22Rv1 (cell line): ENCODE results near the gene ADGRB3.

Experiments
- CTCF ChIP-seq: fragments of 450-650 bp; IDR thresholded peaks from 2 replicates; pipeline ENCODE4 v1.5.1; 2017; ENCODE audit warnings: mild to moderate bottlenecking
- ZFX ChIP-seq: fragments of 450-650 bp; IDR thresholded peaks from 2 replicates; pipeline ENCODE4 v1.6.1; 2017; ENCODE audit warnings: antibody characterized with exemption, borderline replicate concordance

GRCh38 chr6:69424581-69424980, 789.5 kb downstream of the ADGRB3 start:
- TF ChIP-seq CTCF (no peak), ZFX (no peak)
